ENCODE measurements around the gene ADCK1. TPM values are rescaled to one million over a fixed set of nuclear protein-coding genes. Genes with fewer than 3 reads are reported as not detected.

Gene ADCK1
- total and polyA plus RNA-seq, 8 donors = 0.58 to 39.1 (median 4.0) TPM

DNA sequence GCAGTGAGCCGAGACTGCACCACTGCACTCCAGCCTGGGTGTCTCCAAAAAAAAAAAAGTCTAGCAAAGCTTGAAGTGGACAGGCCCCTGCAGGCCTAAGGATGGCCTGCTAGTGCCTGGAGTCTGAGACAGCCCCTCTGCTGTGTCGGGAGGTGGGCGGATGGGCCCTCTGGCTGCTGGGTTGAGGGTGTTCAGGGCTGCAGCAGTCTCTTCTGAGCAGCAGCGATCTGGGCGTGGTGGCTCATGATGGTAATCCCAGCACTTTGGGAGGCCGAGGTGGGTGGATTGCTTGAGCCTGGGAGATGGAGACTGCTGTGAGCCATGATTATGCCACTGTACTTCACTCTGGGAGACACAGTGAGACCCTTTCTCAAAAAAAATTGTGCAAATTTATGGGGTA, 57.0 kb downstream of the ADCK1 start:
- H3K36me3 ChIP-seq = peaks cover 0 to 17% (median 2%) of the 10 kb centered on the region in 4 donors
- intact Hi-C loops (cut with DNase I; ENCODE audit: low total_unique reads) = no loop called here
- no peaks in the 10 kb centered on the region for H3K27me3 ChIP-seq
- TF ChIP-seq CTCF (IDR thresholded peaks at IDR 0.05) (no peak), POLR2AphosphoS5 (IDR thresholded peaks at IDR 0.05) (no peak), EP300 (IDR thresholded peaks at IDR 0.05) (no peak), POLR2A (IDR thresholded peaks at IDR 0.05) (no peak)
- WGBS, 5 donors = 83 to 98% (median 90%) methylated on average over 6 of the region's 6 CpGs
- H3K4me3 ChIP-seq = no peak overlapping the region
- DNase-seq = no peak
- no peak overlapping the region for H3K27ac ChIP-seq
- no peaks in the 10 kb centered on the region for H3K9me3 ChIP-seq
- no peaks in the 10 kb centered on the region for H3K4me1 ChIP-seq

- intact Hi-C loops (cut with DNase I; ENCODE audit: low total_unique reads) = loop anchor here (10.0 kb wide), 1 partner anchor 705 kb away; no protein-coding TSS in a partner anchor
- H3K36me3 ChIP-seq = peaks cover 0 to 17% (median 2%) of the 10 kb centered on the region in 4 donors
Measured at GRCh38 chr14:77859934-77860570, 60.1 kb downstream of the ADCK1 start.

GRCh38 chr14:77861201-77861600, 61.3 kb downstream of the ADCK1 start:
- intact Hi-C loops (cut with DNase I; ENCODE audit: low total_unique reads) = loop anchor here (10.0 kb wide), 1 partner anchor 704 kb away; no protein-coding TSS in a partner anchor
- peaks cover 0 to 12% (median 4%) of the 10 kb centered on the region in 4 donors for H3K4me1 ChIP-seq
- H3K9me3 ChIP-seq = no peaks in the 10 kb centered on the region
- no peak overlapping the region for H3K4me3 ChIP-seq
- no peak for TF ChIP-seq POLR2AphosphoS5 (IDR thresholded peaks at IDR 0.05)
- TF ChIP-seq EP300 (IDR thresholded peaks at IDR 0.05) = no peak
- H3K27ac ChIP-seq = no peak overlapping the region
- H3K36me3 ChIP-seq = peaks cover 0 to 17% (median 2%) of the 10 kb centered on the region in 4 donors
- H3K27me3 ChIP-seq = no peaks in the 10 kb centered on the region
- DNase-seq = no peak
- 73 to 100% (median 84%) methylated on average over 1 to 6 of the region's 6 CpGs for WGBS, 5 donors

More at GRCh38 chr14:77859934-77860570, 60.1 kb downstream of the ADCK1 start:
- no peak for TF ChIP-seq POLR2A (IDR thresholded peaks at IDR 0.05)
- TF ChIP-seq POLR2AphosphoS5 (IDR thresholded peaks at IDR 0.05) = no peak
- no peak for TF ChIP-seq CTCF (IDR thresholded peaks at IDR 0.05)
- no peak for TF ChIP-seq EP300 (IDR thresholded peaks at IDR 0.05)
- no peak overlapping the region for H3K4me3 ChIP-seq
- WGBS, 5 donors = 78 to 92% (median 79%) methylated on average over 6 of the region's 6 CpGs
- H3K9me3 ChIP-seq = no peaks in the 10 kb centered on the region
- no peaks in the 10 kb centered on the region for H3K27me3 ChIP-seq
- no peak overlapping the region for H3K27ac ChIP-seq
- H3K4me1 ChIP-seq = peaks cover 0 to 12% (median 4%) of the 10 kb centered on the region in 4 donors
- DNase-seq = peak in 1 of 2 donors; percentile 40

GRCh38 chr14:77862154-77862786, 62.4 kb downstream of the ADCK1 start:
- Histone ChIP-seq H3K27ac (no peak overlapping the region), H3K4me1 (peaks cover 0 to 12% (median 4%) of the 10 kb centered on the region in 4 donors), H3K4me3 (no peak overlapping the region), H3K27me3 (no peaks in the 10 kb centered on the region), H3K9me3 (no peaks in the 10 kb centered on the region), H3K36me3 (peaks cover 0 to 17% (median 2%) of the 10 kb centered on the region in 4 donors)
- DNase-seq = peak; percentile 83
- intact Hi-C loops (cut with DNase I; ENCODE audit: low total_unique reads) = loop anchor here (10.0 kb wide), 1 partner anchor 703 kb away; no protein-coding TSS in a partner anchor
- whole genome bisulfite sequencing, 5 donors = 56 to 63% (median 58%) methylated on average over 11 of the region's 11 CpGs
- no peak for TF ChIP-seq POLR2A (IDR thresholded peaks at IDR 0.05)
- peak in 6 of 7 experiments; percentile 30 to 97 (median 94) for TF ChIP-seq CTCF (IDR thresholded peaks at IDR 0.05)
